GM18868 (cell line): ENCODE results near the gene IGFLR1.

Source experiments
- ATAC-seq: cut with Tn5 transposase; IDR thresholded peaks from one replicate; pipeline ENCODE4 v1.9.1; 2021; ENCODE audit warnings: mild to moderate bottlenecking, moderate library complexity; ENCODE audit not compliant: unreplicated experiment

IGFLR1 gene

GRCh38 chr19:35742121-35742724 lies at the start of gene IGFLR1:
IGFLR1 (minus strand) TSS chr19:35742452; CDS start chr19:35741180, 1,272 bp downstream.
- no peak for ATAC-seq

GRCh38 chr19:35791814-35792279 lies 49.6 kb upstream of the IGFLR1 start:
- no peak for ATAC-seq

- ATAC-seq = no peak
Observed at GRCh38 chr19:35790981-35791813, 48.9 kb upstream of the IGFLR1 start.

- no peak for ATAC-seq
Observed at GRCh38 chr19:35789978-35790944, 48.0 kb upstream of the IGFLR1 start.

- ATAC-seq = no peak
Observed at GRCh38 chr19:35789195-35789977, 47.1 kb upstream of the IGFLR1 start.

- no peak for ATAC-seq
Observed at GRCh38 chr19:35788205-35788960, 46.1 kb upstream of the IGFLR1 start.

- ATAC-seq = no peak
Observed at GRCh38 chr19:35787227-35787799, 45.1 kb upstream of the IGFLR1 start.

- no peak for ATAC-seq
Observed at GRCh38 chr19:35786299-35787160, 44.3 kb upstream of the IGFLR1 start.

GRCh38 chr19:35785339-35785627 lies 43.0 kb upstream of the IGFLR1 start:
- no peak for ATAC-seq

- no peak for ATAC-seq
Observed at GRCh38 chr19:35784503-35785338, 42.5 kb upstream of the IGFLR1 start.

GRCh38 chr19:35783469-35784434 lies 41.5 kb upstream of the IGFLR1 start:
- no peak for ATAC-seq

GRCh38 chr19:35782589-35782988 lies 40.3 kb upstream of the IGFLR1 start:
- no peak for ATAC-seq

- ATAC-seq = no peak
Observed at GRCh38 chr19:35781650-35782049, 39.4 kb upstream of the IGFLR1 start.

GRCh38 chr19:35780717-35781116 lies 38.5 kb upstream of the IGFLR1 start:
- ATAC-seq = no peak

GRCh38 chr19:35780058-35780457 lies 37.8 kb upstream of the IGFLR1 start:
- no peak for ATAC-seq

- no peak for ATAC-seq
Observed at GRCh38 chr19:35779033-35779432, 36.8 kb upstream of the IGFLR1 start.

- no peak for ATAC-seq
Observed at GRCh38 chr19:35777961-35778360, 35.7 kb upstream of the IGFLR1 start.
